ENCODE measurements around the gene PHGDH. TPM values are rescaled to one million over a fixed set of nuclear protein-coding genes. Genes with fewer than 3 reads are reported as not detected.

PHGDH gene
- total RNA-seq, 1 donor from 2014 or later, result 217 TPM

GRCh38 chr1:119742677-119743076, 30.9 kb downstream of the PHGDH start:
- Mint-ChIP-seq H3K27me3 (no peaks in the 10 kb centered on the region), H3K27ac (no peak overlapping the region), H3K9me3 (no peaks in the 10 kb centered on the region), H3K4me1 (ENCODE audit: unreplicated experiment) (peaks cover 16% of the 10 kb centered on the region), H3K36me3 (peaks cover 15% of the 10 kb centered on the region), H3K4me3 (no peak overlapping the region)
- DNase-seq (ENCODE audit: extremely low spot score, unreplicated experiment), result no peak
- no peak for TF ChIP-seq CTCF (conservative IDR thresholded peaks at IDR 0.05)

- Mint-ChIP-seq H3K4me3 (no peak overlapping the region), H3K27ac (no peak overlapping the region), H3K9me3 (no peaks in the 10 kb centered on the region), H3K4me1 (ENCODE audit: unreplicated experiment) (peaks cover 13% of the 10 kb centered on the region), H3K27me3 (no peaks in the 10 kb centered on the region), H3K36me3 (peaks cover 11% of the 10 kb centered on the region)
- TF ChIP-seq CTCF (conservative IDR thresholded peaks at IDR 0.05), result no peak
- no peak for DNase-seq (ENCODE audit: extremely low spot score, unreplicated experiment)
Measured at GRCh38 chr1:119743308-119743707, 31.6 kb downstream of the PHGDH start.

GRCh38 chr1:119743776-119744597, 32.3 kb downstream of the PHGDH start:
- H3K36me3 Mint-ChIP-seq, result peaks cover 11% of the 10 kb centered on the region
- H3K4me1 Mint-ChIP-seq (ENCODE audit: unreplicated experiment), result peaks cover 13% of the 10 kb centered on the region
- no peaks in the 10 kb centered on the region for H3K27me3 Mint-ChIP-seq
- DNase-seq (ENCODE audit: extremely low spot score, unreplicated experiment), result no peak
- no peaks in the 10 kb centered on the region for H3K9me3 Mint-ChIP-seq
- TF ChIP-seq CTCF (conservative IDR thresholded peaks at IDR 0.05), result peak; percentile 89
- H3K4me3 Mint-ChIP-seq, result no peak overlapping the region
- peak overlapping the region; percentile 13 for H3K27ac Mint-ChIP-seq

GRCh38 chr1:119744598-119744942, 32.8 kb downstream of the PHGDH start:
- H3K4me3 Mint-ChIP-seq, result no peak overlapping the region
- no peaks in the 10 kb centered on the region for H3K9me3 Mint-ChIP-seq
- peaks cover 11% of the 10 kb centered on the region for H3K36me3 Mint-ChIP-seq
- DNase-seq (ENCODE audit: extremely low spot score, unreplicated experiment), result no peak
- H3K4me1 Mint-ChIP-seq (ENCODE audit: unreplicated experiment), result peaks cover 13% of the 10 kb centered on the region
- peak overlapping the region; percentile 13 for H3K27ac Mint-ChIP-seq
- no peaks in the 10 kb centered on the region for H3K27me3 Mint-ChIP-seq
- no peak for TF ChIP-seq CTCF (conservative IDR thresholded peaks at IDR 0.05)

- Mint-ChIP-seq H3K27ac (no peak overlapping the region), H3K36me3 (peaks cover 11% of the 10 kb centered on the region), H3K4me3 (no peak overlapping the region), H3K4me1 (ENCODE audit: unreplicated experiment) (peaks cover 13% of the 10 kb centered on the region), H3K9me3 (no peaks in the 10 kb centered on the region), H3K27me3 (no peaks in the 10 kb centered on the region)
- no peak for TF ChIP-seq CTCF (conservative IDR thresholded peaks at IDR 0.05)
- DNase-seq (ENCODE audit: extremely low spot score, unreplicated experiment), result no peak
Measured at GRCh38 chr1:119745034-119745433, 33.3 kb downstream of the PHGDH start.
